ENCODE data around the gene FAM135A.

The FAM135A gene

GRCh38 chr6:70398783-70399728 lies 14.3 kb upstream of the FAM135A start:
- H3K4me3 ChIP-seq (replicated peaks; ENCODE audit: low read depth, low read length): no peak overlapping the region
- H3K36me3 ChIP-seq (ENCODE audit: control insufficient read depth, insufficient read depth, low read length): no peaks in the 10 kb centered on the region
- TF ChIP-seq CTCF (IDR thresholded peaks at IDR 0.05; ENCODE audit: insufficient read depth, low read length, poor library complexity, severe bottlenecking): no peak
- DNase-seq (ENCODE audit: extremely low read depth, insufficient read length): no peak
- no peaks in the 10 kb centered on the region for H3K27me3 ChIP-seq (replicated peaks; ENCODE audit: control insufficient read depth, insufficient read depth, low read length)

- DNase-seq (ENCODE audit: extremely low read depth, insufficient read length): no peak
- Histone ChIP-seq H3K36me3 (ENCODE audit: control insufficient read depth, insufficient read depth, low read length) (no peaks in the 10 kb centered on the region), H3K27me3 (replicated peaks; ENCODE audit: control insufficient read depth, insufficient read depth, low read length) (no peaks in the 10 kb centered on the region), H3K4me3 (replicated peaks; ENCODE audit: low read depth, low read length) (no peak overlapping the region)
- TF ChIP-seq CTCF (IDR thresholded peaks at IDR 0.05; ENCODE audit: insufficient read depth, low read length, poor library complexity, severe bottlenecking): no peak
Observed at GRCh38 chr6:70404658-70405057, 8.7 kb upstream of the FAM135A start.

GRCh38 chr6:70409216-70409615 lies 4.1 kb upstream of the FAM135A start:
- DNase-seq (ENCODE audit: extremely low read depth, insufficient read length): no peak
- Histone ChIP-seq H3K36me3 (ENCODE audit: control insufficient read depth, insufficient read depth, low read length) (no peaks in the 10 kb centered on the region), H3K27me3 (replicated peaks; ENCODE audit: control insufficient read depth, insufficient read depth, low read length) (no peaks in the 10 kb centered on the region), H3K4me3 (replicated peaks; ENCODE audit: low read depth, low read length) (no peak overlapping the region)
- TF ChIP-seq CTCF (IDR thresholded peaks at IDR 0.05; ENCODE audit: insufficient read depth, low read length, poor library complexity, severe bottlenecking): no peak

- Histone ChIP-seq H3K27me3 (replicated peaks; ENCODE audit: control insufficient read depth, insufficient read depth, low read length) (no peaks in the 10 kb centered on the region), H3K36me3 (ENCODE audit: control insufficient read depth, insufficient read depth, low read length) (no peaks in the 10 kb centered on the region), H3K4me3 (replicated peaks; ENCODE audit: low read depth, low read length) (no peak overlapping the region)
- no peak for TF ChIP-seq CTCF (IDR thresholded peaks at IDR 0.05; ENCODE audit: insufficient read depth, low read length, poor library complexity, severe bottlenecking)
- DNase-seq (ENCODE audit: extremely low read depth, insufficient read length): no peak
Observed at GRCh38 chr6:70411542-70412251, 1.6 kb upstream of the FAM135A start.

- no peak for TF ChIP-seq CTCF (IDR thresholded peaks at IDR 0.05; ENCODE audit: insufficient read depth, low read length, poor library complexity, severe bottlenecking)
- H3K27me3 ChIP-seq (replicated peaks; ENCODE audit: control insufficient read depth, insufficient read depth, low read length): no peaks in the 10 kb centered on the region
- no peaks in the 10 kb centered on the region for H3K36me3 ChIP-seq (ENCODE audit: control insufficient read depth, insufficient read depth, low read length)
- peak overlapping the region; percentile 67 for H3K4me3 ChIP-seq (replicated peaks; ENCODE audit: low read depth, low read length)
- no peak for DNase-seq (ENCODE audit: extremely low read depth, insufficient read length)
Observed at GRCh38 chr6:70412252-70413113, 825 bp upstream of the FAM135A start.

All from GM06990 (cell line).